Nucleus accumbens (tissue), 56 donors: Measurements from ENCODE around the gene OXTR.

Experiments
- DNase-seq, 56 donors: peaks; one replicate each; lab custom pipeline; 2025; lab: John Stamatoyannopoulos, UW

Gene OXTR

DNA sequence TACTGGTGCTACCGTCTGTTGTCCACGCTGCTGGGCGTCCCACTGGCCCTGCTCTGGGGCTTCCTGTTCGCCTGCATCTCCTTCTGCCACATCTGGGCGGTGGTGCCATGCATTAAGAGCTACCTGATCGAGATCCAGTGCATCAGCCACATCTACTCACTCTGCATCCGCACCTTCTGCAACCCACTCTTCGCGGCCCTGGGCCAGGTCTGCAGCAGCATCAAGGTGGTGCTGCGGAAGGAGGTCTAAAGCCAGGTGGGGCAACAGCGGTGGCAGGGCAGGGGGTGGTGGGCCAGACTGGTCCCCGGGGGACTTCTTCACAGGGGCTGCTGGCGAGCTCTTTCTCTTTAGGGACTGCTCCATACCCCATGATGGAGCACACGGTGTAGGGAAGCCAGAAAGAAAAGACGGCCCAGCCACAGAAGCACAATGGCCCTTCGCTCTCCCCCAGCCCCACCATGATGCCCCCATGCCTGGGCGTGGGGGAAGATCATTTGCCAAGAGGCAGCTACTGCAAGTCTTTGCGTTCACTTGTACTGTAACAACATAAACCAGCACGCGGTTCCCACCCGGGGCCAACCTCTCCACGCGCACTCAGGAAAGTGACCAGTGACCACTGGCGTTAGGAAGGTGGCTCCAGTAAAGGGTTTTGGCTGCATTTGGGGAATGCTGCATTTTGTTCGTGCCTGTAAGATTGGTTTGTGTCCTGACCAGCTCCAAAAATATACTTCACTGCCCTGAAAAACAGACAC lies 23.6 kb downstream of the OXTR start:
- DNase-seq = no peak

DNA sequence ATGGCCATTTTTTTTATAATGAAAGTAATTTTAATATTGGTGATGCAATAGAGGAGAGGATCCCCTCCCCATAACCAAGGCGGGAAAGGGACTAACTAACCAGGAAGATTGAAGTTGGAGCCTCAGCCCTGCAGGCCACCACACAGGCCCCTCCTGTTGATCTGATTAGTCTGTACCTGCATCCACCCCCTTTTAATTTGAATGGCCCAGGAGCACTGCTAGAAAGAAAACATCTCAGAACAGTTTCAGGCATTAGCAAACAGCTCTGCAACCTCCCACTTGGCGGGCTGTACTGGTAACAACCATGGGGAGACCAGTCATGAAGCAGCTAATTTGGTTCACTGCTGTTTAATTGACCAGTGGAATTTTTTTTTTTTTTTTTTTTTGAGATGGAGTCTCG lies 25.5 kb downstream of the OXTR start:
- no peak for DNase-seq

DNA sequence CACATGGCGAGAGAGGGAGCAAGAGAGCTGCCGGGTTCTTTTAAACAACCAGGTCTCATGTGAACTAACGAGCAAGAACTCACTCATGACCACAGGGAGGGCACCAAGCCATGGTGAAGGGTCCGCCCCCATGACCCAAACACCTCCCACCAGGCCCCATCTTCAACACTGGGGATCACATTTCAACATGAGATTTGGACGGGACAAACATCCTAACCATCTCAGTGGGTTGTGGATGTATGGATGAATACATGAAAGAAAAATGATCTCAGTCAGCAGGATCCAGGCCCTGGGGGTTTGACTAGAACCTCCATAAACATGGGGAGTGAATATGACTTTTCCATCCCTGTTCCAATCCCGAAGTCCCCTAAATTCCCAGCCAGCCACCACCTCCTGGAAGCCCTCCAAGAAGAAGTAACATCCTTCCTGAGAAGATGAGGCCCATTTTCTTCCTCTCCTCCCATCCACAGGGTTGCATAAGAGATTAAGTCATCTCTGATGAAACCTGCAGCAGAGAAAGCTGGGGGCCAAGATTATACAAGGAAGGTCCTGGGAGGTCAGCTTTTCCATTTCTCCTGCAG lies 26.3 kb downstream of the OXTR start:
- no peak for DNase-seq

DNA sequence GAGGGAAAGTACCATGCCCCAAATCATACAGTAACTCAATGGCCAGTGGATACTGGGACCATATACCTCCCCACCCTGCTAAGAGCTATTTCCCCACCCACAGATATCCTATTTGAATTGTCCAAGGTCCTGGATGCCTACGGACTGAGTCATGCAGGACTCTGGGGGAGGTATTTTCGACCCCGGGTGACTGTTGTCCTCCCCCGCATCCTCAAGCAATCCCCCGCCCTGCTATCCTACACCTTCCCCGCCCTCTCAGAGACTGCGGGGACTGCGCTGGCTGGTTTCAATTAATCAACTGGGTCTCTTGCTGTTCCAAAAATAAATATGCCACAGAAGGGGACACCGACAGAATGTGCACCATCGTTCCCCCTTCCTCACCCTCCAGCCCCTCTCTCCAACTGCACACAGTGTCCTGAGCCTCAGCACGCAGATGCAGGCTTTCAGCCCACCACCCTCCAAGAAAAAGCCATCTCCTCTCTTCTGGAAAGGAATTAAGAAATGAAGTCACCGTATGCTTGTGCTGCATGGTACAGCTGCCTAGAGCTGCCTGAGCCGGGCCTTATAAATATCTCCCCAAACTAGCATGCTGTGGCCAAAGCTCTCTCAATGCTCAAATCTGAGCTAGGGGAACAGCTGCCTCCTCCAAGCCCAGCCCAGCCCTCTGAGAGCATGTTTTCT lies 27.7 kb downstream of the OXTR start:
- DNase-seq = no peak

DNA sequence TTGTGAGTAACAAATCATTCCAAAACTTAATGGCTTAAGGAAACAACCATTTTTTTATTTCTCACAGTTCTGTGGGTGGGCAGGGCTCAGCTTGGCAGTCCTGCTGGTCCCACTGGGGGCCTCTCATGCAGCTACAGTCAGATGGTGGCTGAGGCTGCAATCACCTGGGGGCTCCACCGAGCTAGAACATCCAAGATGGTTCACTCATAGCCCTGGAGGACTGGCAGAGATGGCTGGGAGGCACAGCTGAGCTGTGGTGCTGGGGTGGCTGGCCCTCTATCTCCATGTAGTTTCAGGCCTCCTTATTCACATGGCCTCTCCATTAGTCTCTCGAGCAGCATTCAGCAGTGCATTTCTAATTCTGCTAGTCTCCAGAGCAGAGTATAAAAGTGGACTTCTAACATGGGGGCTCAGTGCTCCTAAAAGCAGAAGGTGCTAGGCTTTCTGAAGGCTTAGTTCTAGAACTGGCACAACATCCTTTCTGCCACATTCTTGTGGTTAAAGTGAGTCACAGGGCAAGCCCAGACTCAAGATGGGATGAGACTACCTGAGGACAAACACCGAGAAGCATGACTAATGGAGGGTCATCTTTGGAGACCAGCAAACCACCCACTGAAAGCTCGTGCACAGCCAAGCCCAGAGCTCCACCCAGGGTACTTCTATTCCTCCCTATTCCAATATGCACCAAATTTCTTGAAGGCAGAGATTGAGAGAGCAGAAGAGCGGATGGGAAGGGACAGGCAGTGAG lies 29.5 kb downstream of the OXTR start:
- no peak for DNase-seq

DNA sequence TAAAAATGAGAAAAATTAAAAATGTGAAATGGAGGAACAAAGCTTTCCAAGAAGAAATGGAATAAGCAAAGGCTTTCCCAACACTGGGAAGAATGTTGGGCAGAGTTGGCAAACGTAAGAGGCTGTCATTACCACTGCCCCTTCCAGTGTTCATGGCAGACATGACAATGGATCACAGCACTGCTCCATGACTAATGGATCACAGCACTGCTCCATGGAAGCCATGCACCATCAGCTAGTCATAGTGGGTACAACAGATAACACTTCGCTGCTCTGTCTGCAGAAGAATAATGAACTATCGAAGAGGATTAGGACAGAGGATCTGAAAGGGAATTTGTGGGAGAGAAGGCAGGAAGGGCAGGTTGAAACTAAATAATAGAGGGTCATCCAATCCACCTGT lies 30.8 kb downstream of the OXTR start:
- no peak for DNase-seq

DNA sequence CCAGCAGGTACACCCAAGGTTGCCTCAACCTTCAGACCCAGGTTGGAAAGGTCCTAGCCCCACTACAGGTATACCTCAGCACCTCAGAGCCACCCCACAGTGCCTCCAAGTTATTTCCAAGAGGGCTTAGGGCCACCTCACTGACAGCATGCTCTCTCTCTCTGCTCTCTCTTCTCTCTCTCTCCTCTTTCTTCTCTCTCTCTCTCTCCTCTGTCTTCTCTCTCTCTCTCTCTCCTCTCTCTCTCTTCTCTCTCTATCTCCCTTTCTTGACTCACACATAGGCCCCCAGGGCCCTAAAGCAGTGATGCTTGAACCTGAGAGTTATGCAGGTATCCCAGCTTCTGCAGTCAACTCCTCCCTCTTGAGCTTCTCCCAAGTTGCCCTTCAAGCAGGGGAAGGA lies 31.6 kb downstream of the OXTR start:
- no peak for DNase-seq

DNA sequence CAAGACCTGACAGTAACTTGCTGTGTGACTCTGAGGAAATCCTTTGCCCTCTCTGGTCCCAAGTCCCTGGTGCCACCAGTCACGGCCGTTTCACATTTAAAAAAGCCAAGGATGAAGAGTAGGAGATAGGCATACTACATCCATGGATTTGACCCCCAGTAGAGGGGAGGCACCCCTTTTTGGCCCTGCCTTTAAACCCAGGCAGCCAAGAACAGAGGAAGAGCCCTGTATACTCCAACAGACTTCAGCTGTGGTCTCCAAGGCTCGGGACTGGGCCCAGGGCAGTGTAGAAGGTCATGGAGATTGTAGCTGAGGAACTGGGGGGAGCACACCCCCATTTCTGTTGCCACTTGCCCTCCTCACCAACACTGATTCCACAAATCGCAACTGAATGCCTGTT lies 32.1 kb downstream of the OXTR start:
- DNase-seq = no peak

DNA sequence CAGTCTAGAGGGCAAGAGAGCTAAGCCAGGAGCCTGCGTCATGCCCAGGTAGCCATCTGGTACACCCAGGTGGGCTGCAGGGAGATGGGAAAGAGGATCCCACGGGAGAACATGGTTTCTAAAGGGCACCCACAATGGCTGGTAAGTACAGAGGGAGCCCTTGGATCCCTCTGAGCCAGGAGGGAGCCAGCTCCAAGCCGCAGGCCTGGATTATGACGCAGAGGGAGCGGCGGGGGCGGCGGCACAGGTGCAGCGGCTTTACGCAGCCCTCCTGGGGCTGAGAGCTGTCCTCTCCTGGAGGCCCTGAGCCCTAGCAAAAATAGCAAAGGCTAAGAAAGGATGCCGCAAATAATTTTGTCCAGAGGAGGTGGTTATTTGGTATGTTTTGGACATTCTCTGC lies 33.0 kb downstream of the OXTR start:
- no peak for DNase-seq

DNA sequence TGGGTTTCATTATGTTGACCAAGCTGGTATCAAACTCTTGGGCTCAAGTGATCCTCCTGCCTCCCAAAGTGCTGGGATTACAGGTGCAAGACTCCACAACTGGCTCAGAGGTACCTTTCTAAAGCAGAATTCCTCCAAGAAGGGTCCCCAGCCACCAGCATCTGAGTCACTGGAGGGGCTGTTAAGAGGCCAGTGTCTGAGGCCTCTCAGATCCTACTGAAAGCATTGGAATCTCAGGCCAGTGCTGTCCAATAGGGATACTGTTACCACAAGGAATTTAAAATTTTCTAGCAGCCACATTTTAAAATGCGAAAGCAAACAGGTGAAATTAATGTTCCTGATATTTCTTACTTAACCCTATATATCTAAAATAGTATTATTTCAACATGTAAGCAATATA lies 34.5 kb downstream of the OXTR start:
- DNase-seq = no peak

DNA sequence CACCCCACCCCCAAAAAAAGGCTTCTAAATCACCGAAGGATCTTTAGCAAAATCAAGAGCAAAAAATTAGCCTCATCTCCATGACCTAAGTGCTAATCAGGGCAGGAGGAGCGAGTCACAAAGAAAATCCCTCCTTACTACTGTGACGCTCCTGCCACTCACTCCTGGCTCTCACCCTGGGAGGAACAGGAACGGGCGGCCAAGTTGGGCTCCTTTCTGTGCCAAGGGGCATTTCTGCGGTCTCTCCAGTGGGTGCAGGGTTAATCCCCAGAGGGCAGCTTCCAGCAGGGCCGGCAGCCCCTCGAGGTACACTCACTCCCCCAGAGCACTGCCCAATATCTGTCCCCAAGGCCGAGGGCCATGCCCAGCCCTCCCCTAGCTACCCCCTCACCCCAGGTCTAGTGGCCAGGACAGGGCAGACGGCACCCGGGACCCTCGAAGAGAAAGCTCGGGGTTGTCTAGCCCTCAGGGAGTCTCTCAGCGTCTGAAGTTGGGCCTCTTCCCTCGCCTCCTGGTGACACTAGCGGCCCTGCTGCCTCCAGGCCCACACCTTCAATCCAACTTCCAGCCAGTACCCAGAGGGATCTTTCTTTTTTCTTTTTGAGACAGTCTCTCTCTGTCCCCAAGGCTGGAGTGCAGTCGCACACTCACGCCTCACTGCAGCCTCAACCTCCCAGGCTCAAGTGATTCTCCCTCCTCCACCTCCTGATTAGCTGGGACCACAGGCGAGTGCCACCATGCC lies 35.1 kb downstream of the OXTR start:
- no peak for DNase-seq

DNA sequence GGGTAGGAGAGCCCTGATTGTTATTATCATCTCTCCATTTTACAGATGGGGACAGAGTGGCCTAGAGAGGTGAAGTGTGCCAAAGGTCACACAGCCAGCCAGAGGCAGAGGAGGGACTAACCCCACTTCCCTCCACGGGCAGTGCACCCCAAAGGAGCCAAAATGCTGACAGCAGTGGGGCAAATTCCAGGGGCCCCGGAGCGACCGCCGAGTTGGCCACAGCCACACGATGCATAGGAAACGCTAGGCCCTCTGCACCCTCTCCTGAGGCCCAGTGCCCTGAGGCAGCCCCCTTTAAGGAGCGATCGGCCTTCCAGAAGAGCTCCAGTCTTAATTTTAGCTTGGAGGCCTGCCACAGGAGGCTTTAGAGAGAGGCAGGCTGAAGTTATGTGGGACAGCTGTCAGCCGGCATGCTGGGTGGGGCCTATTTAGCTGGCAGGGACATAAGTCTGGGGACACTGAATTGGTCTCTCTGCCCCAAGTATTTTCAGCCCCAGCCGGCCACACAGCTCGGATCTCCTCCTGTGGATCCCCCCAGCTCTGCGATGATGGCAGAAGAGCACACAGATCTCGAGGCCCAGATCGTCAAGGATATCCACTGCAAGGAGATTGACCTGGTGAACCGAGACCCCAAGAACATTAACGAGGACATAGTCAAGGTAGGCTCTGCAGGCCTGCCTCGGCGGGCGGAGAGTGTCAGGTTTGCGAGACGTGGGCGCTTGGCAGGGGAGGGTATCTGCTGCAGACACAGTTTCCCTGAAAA lies 35.9 kb downstream of the OXTR start, which contains the start of gene CAV3:
Gene CAV3, plus strand, starts transcription at position 471 of the 763 bp plus-strand sequence. Its CDS starts 75 bp downstream, at position 546.
- DNase-seq = no peak

DNA sequence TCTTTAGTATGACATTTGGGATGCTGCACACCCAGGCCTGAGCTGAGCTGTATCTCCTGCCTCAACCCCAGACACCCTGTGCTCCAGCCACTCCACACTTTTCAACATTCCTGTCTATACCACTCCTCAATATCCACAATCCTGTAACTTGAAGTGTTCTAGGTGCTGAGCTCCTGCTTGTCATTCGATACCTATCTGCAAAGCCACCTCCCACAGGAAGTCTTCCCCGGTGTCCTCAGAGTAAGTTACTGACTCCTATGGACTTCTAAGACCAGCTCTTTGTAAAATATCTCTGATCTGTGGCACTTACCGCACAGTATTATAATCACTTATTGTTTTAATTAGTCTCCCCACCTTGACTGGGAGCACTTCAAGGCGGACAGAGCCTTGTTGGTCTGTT lies 37.0 kb downstream of the OXTR start:
- no peak for DNase-seq

DNA sequence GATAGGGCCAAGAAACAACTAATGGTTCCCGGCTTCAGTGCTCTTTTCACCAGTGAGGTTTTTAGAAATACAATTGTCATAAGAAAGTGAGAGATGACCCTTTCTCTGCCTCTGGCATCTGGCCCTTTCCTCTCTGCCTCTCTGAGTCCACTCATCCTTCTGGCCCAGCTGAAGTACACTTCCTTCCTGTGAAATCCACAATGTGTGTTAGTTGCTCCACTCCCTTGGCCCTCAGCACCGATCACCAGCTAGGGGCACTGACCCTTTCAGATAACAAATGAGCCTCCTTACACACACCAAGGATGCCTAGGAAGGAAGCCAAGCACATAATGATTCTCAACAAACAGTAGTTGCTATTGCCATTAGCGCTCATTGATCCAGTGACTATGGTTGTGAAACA lies 38.8 kb downstream of the OXTR start:
- DNase-seq = no peak

DNA sequence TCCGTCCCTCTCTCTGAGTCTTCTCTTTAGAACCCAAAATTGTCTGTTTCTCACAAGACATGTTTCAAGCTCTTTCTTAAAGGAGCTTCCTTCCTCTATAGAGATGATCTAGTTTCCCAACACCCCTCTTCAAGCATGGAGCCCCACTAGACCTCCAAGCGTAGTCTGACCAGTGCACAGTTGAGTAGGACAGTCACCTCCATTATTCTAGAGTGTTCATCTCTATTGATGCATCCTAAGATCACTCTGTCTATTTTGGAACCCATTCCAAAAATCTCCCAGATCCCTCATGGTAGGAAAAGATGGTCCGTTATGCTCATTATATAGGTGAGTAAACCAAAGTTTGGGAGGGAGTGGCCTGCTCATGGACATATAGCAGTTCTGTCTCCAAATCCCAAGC lies 39.9 kb downstream of the OXTR start:
- DNase-seq = no peak

DNA sequence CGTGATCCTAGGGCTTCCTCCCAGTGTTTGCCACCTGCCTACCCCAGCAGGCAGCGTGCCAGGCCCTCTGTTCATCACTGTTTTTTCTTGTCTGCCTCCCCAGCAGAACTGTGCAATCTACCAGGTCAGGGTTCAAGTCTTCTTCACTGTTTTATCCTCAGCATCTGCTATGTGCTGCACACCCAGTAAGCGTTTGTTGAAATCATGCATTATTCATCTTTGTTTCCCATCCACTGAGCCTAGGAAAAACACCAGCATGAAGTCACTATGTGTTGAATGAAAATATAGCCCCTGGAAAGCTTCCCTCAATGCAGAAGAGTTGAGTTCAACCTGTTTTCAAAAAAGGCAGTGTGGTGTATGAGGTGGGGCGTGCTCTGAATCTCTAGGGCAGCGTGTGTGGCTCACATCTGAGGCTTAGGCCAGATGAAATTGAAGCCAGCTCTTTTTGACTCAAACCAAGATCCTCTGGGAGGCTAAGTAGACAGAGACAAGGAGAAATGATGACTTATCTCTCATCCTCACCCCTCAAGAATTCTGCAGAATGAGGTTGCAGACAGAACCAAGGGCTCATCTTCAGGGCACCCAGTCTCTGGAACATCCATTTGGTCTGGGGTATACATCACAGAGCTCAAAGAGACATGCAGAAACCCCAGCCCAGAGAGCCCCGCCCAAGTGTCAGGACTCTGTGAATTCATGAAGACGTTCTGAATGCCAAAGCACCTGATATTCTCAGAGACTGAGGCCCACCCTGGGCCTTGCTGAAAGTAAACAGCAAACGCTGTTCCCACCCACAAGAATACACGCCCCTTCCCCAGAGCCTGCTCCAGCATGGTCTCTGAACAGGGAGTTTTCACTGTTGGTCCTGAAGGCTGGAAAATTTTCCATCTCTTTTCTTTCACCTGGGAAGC lies 41.6 kb downstream of the OXTR start:
- DNase-seq = no peak

DNA sequence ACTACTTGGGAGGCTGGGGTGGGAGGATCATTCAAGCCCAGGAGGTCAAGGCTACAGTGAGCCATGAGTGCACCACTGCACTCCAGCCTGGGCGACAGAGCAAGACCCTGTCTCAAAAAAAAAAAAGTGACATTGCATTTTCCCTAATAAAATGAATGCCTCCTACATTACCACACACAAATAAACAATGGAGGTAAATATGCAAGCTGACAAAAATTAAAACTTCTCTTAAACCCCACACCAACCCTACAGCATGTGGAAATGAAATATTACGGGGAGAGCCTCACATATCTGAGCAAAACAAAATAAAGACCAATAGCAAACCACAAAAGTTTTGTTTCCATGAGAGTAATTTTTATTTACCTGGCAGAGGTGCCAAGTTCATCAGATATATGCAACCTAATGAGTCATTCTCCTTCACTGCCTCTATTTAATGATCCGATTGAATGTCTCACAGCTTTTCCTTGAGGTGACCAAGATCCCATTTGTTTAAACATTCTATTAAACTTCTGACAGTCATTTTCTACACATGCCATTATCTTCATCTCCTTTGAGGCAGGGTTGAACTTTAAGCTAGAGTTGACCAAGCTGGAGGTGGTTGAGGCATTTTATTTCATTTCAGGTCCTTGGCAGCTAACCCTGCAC lies 45.2 kb downstream of the OXTR start:
- DNase-seq = no peak

DNA sequence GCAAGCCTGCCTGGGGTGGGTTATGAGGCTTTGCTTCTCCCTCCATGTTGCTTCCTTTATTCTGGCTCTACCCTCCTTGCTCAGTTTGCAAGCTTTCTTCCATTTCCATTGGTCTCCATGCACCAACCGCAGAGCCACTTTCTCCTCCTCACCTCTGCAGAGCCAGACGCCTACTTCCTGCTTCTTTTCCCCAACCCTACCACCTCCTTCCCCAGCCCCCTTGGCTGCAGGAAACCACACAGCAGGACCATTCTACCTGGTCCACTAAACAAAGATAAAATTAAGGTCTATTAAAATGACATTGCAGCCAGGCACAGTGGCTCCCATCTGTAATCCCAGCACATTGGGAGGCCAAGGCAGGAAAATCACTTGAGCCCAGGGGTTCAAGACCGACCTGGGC lies 45.8 kb downstream of the OXTR start:
- DNase-seq = no peak
